GM12872 (cell line): ENCODE measurements around the gene CPA5.

Source experiments
- TF ChIP-seq, protein P1 (sequence below): IDR thresholded peaks from 3 replicates; pipeline ENCODE4 v1.5.1; 2011; ENCODE audit warnings: low read depth, mild to moderate bottlenecking, low read length, moderate library complexity; ENCODE audit not compliant: insufficient read depth

The CPA5 gene

DNA sequence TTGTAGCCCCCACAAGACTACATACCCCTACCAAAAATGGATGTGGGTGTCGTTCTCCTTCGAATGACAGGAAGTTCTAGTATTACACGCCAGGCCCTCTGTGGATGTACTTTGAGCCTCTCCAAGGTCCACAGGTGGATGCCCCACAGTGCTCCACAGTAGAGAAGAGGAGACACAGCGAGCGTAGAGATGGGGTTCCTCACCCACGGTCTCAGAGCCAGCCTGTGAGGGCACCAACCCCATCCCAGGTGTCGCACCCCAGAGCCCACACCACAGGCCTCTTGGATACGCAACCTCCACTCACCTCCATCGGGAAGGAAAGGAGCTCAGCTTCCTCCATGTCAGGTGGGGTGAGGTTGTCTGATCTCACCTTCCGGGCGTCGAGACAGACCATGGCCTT, 2.3 kb downstream of the CPA5 start:
- TF ChIP-seq, protein P1, sequence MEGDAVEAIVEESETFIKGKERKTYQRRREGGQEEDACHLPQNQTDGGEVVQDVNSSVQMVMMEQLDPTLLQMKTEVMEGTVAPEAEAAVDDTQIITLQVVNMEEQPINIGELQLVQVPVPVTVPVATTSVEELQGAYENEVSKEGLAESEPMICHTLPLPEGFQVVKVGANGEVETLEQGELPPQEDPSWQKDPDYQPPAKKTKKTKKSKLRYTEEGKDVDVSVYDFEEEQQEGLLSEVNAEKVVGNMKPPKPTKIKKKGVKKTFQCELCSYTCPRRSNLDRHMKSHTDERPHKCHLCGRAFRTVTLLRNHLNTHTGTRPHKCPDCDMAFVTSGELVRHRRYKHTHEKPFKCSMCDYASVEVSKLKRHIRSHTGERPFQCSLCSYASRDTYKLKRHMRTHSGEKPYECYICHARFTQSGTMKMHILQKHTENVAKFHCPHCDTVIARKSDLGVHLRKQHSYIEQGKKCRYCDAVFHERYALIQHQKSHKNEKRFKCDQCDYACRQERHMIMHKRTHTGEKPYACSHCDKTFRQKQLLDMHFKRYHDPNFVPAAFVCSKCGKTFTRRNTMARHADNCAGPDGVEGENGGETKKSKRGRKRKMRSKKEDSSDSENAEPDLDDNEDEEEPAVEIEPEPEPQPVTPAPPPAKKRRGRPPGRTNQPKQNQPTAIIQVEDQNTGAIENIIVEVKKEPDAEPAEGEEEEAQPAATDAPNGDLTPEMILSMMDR, result no peak

DNA sequence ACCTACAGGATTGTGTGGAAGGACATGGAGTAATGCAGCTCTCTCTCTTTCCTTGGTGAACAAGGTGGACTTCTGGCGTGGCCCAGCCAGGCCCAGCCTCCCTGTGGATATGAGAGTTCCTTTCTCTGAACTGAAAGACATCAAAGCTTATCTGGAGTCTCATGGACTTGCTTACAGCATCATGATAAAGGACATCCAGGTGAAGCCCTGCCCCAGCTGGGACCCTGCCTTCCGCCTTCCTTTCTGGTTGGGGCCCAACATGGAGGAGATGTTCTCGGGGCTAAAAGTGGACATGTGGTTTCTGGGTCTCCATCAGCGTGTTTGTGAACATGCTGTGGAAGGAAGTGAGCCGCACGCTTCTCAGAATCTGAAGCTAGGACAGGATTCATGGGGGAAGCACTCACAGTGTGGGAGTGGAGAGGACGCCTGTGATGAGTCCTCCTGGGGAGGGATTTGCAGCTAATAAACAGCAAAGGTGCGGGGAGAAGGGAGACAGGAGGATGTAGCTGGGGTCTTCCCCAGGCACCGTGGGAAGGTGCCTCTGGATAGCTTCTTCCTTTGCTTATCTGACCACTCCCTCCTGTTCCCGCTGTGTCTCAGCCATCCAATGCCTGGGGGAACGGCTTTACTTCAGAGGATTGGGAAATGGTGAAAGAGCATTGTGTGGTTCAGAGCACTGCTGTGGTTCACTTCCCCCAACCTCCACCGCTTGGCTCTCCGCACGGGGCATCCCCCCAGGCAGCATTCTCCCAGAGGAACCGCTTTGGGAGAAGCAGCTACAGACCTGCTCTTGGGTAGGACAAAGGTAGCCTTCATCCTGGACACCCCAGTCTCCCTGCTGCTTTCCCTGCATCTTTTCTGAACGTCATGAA, 5.5 kb downstream of the CPA5 start:
- TF ChIP-seq, protein P1, result no peak

DNA sequence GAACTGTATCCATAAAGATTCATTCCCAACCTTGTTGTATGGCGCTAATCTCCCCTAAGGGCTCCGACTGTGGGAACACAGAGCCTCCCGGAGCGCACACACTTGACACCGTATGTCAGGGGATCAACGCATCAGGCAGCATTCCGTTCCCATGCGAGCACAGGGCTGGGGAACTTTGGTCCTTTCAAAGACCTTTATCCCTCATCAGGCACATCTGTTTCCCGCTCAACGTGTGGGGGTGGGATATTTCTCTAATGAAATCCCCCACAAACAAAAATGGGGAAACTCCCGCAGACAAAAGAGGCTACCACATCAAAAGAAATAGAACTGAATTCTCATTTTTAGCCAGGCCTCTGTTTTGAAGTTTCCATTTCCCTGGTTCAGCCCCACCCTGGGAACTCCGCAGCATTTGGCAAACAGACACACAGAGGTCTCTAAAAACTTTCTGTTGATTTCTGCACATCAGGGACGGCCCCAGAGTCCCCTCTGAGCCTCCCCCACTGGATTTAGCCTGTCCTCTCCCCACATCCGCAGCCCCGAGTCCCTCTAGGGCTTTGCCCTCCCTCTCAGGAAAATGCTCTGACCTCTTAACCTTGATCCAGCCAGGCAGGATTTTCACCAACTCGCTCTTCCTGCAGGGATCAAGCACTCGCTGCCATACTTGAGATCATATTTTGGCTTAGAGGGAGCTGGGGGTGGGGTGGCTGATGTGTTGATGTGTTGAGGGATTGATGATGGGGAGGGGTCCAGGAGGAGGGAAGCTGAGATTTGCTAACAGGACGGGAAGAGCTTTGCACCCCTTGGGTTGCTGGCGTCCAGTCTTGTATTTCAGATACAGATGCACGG, 6.6 kb downstream of the CPA5 start:
- TF ChIP-seq, protein P1, result no peak

DNA sequence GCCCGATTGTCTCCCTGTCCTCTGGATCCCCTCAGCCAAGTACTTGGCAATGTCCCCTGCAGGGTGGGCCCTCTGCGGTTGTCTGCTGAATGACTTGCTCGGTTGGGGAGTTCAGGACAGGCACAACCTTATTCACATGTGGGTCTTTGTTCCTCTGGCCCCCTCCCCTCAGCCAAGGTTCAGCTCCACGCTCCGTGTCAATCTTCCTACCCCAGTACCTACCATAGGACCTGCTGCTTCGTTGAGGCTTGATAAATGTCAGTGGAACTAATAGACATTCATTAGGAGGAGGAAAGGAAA, 7.1 kb downstream of the CPA5 start:
- TF ChIP-seq, protein P1, result no peak

DNA sequence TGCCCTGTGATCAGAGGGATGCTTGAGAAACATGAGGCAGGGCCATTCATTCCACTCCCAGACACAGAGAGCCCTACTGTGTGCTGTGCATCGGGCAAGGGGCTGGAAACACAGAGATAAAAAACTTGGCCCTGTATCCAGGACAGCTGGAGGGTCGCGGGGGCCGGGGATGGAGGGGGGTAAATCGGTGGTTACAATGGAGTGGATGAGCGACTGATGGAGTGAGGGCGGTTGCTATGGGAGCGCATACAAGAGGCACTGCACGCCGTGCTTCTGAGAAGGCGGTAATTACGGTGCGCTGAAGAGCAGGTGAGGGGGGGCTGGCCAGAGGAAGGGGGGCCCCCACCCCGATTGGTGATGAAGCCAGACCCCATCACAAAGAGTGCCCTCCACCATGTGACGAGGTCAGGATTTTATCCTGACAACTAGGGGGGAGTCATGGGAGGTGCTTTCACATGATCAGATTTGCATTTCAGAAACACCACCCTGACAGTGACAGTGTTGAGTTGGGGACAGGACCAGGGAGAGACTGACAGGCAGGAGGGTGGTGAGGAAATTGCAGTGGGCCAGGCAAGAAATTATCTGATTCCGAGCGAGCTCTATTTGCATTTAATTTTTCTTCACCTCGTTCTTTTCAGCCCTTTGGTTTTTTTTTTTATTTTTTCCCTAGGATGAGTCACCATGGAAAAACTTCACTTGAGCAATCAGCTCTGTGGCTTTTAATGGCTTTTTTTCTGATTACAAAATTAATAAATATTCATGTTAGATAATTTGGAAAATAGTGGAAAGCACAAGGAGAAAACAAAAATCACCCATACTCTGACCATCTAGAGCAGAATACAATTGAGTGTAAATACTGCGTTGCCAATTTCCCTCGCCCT, 7.8 kb downstream of the CPA5 start:
- TF ChIP-seq, protein P1, result no peak

DNA sequence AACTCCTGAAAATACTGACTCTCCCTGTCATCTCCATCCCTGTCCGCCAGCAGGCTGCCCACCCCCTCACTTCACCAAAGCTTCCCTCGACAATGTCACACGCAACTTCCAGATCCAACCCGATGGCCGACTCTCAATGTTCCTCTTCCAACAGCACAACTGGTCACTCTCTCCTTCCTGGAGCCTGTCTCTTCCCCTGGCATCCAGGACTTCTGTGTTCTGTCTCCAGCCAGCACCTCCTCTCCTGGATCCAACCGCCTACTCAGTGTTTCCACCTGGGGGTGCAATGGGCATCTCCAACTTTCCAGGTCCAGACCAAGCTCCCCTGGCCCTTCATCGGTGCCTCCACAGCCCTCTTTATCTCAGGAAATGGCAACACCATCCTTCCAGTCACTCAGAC, 8.6 kb downstream of the CPA5 start:
- TF ChIP-seq, protein P1, result no peak
